Lower leg skin (tissue), 3 donors: ENCODE measurements around the gene KIAA1671.

Source experiments
- CTCF ChIP-seq, 3 donors: fragments of 450-650 bp; IDR thresholded peaks; one replicate each; pipeline ENCODE4 v1.5.1; 2016; ENCODE audit warnings: antibody characterized with exemption in 3 of 3, mild to moderate bottlenecking in 3 of 3, moderate library complexity in 2 of 3
- POLR2A ChIP-seq, 2 donors: fragments of 450-650 bp; IDR thresholded peaks; one replicate each; pipeline ENCODE4 v1.6.1; 2016 to 2017; ENCODE audit warnings: antibody characterized with exemption in 2 of 2, mild to moderate bottlenecking in 1 of 2, moderate library complexity in 1 of 2

- no peak for TF ChIP-seq CTCF (IDR thresholded peaks at IDR 0.05)
- TF ChIP-seq POLR2A (IDR thresholded peaks at IDR 0.05) = no peak
These were observed 243.8 kb downstream of the KIAA1671 start for GRCh38 chr22:25196326-25196725.
